HepG2 (cell line): ENCODE data around the gene L3MBTL1. TPM values are rescaled to one million over a fixed set of nuclear protein-coding genes. Genes with fewer than 3 reads are reported as not detected.

ENCODE experiments used
- ATAC-seq: fragments of 200-7000 bp; cut with Tn5 transposase; 3 replicates; pipeline ENCODE4 v1.9.1; 2020; ENCODE audit warnings: mild to moderate bottlenecking, moderate library complexity
- BruUV-seq: library from RNA; stranded (reverse); fragments of 400-500 nt; replicated peaks from 2 replicates; lab custom pipeline; 2021; lab: Mats Ljungman, UMichigan
- CTCF ChIA-PET: fragments of 300-600 bp; formaldehyde crosslinking; extraction: SDS; loops from one replicate; lab custom pipeline; 2021; ENCODE audit warnings: low total read pairs, inconsistent platforms, low intra/inter-chr PET ratio; lab: Yijun Ruan, JAX
- POLR2A ChIA-PET: fragments of 350-600 bp; sonication (Branson Sonifier 250); formaldehyde crosslinking; loops from one replicate; lab custom pipeline; 2020; ENCODE audit warnings: antibody characterized with exemption, inconsistent platforms; lab: Yijun Ruan, JAX
- DNase-seq: peaks from one replicate; pipeline ENCODE4 v3.0.0-alpha.2; 2015; ENCODE audit warnings: low spot score
- FAIRE-seq: peaks from 3 replicates; lab custom pipeline; 2011; peaks lifted over from hg19 to GRCh38; lab: Jason Lieb, UNC
- H2AFZ ChIP-seq: one replicate; pipeline ENCODE4 v1.6.1; 2011; ENCODE audit warnings: low read length, inconsistent platforms
- H3K27ac ChIP-seq: fragments of 300-600 bp; 3 replicates; pipeline ENCODE4 v1.8.0; 2011; ENCODE audit warnings: mixed run types, mild to moderate bottlenecking, mixed read lengths, low read length, inconsistent platforms; ENCODE audit not compliant: insufficient read depth; ENCODE audit errors: extremely low read length
- H3K27me3 ChIP-seq, 2 experiments: fragments of 200-600 bp in 1 of 2; 2 replicates in 1 of 2; 3 replicates in 1 of 2; pipeline versions ENCODE4 v1.6.0 to v1.8.0; 2011; ENCODE audit warnings: low read length in 2 of 2, mild to moderate bottlenecking in 2 of 2, moderate library complexity in 2 of 2, inconsistent platforms in 1 of 2; ENCODE audit not compliant: insufficient read depth in 2 of 2, control insufficient read depth in 1 of 2
- H3K36me3 ChIP-seq, 2 experiments: fragments of 200-600 bp in 1 of 2; replicated peaks in 1 of 2; 2 replicates in 1 of 2; 3 replicates in 1 of 2; pipeline versions ENCODE4 v1.5.1 to v1.8.0; 2011; ENCODE audit warnings: low read length in 2 of 2, inconsistent platforms in 1 of 2; ENCODE audit not compliant: insufficient read depth in 2 of 2, control insufficient read depth in 1 of 2
- H3K4me1 ChIP-seq: 2 replicates; pipeline ENCODE4 v1.5.1; 2012; ENCODE audit warnings: low read length, inconsistent platforms; ENCODE audit not compliant: insufficient read depth
- H3K4me2 ChIP-seq: 2 replicates; pipeline ENCODE4 v1.6.0; 2011; ENCODE audit warnings: low read depth, low read length, inconsistent platforms
- H3K4me3 ChIP-seq, 3 experiments: fragments of 200-600 bp in 1 of 3; sonication (generic), shearing (Covaris generic) in 1 of 3; replicated peaks in 1 of 3; 2 replicates each; pipeline ENCODE4 v1.5.1; 2011 to 2016; ENCODE audit warnings: low read length in 3 of 3, inconsistent platforms in 2 of 3, low read depth in 2 of 3, mild to moderate bottlenecking in 2 of 3, control low read depth in 1 of 3, mixed read lengths in 1 of 3; ENCODE audit not compliant: insufficient read depth in 1 of 3
- H3K79me2 ChIP-seq: one replicate; pipeline ENCODE4 v1.6.1; 2011; ENCODE audit warnings: low read length, inconsistent platforms; ENCODE audit not compliant: insufficient read depth
- H3K9ac ChIP-seq: 2 replicates; pipeline ENCODE4 v1.6.0; 2011; ENCODE audit warnings: mild to moderate bottlenecking, low read depth, low read length, inconsistent platforms; ENCODE audit not compliant: insufficient read depth
- H3K9me3 ChIP-seq: 2 replicates; pipeline ENCODE4 v1.5.1; 2012; ENCODE audit warnings: mild to moderate bottlenecking, low read length
- H4K20me1 ChIP-seq: 2 replicates; pipeline ENCODE4 v1.6.0; 2011; ENCODE audit warnings: inconsistent platforms, mild to moderate bottlenecking, low read length, moderate library complexity; ENCODE audit not compliant: insufficient read depth
- GATA4 ChIP-seq: sonication (generic); IDR thresholded peaks from 2 replicates; pipeline ENCODE4 v1.6.1; 2016; ENCODE audit warnings: antibody characterized with exemption, low read depth, borderline replicate concordance
- KDM2A ChIP-seq: sonication (generic); formaldehyde crosslinking; IDR thresholded peaks from 2 replicates; pipeline ENCODE4 v1.4.0; 2020; ENCODE audit warnings: low read depth, missing genetic modification reagents, borderline replicate concordance
- KDM5B ChIP-seq: sonication (generic); formaldehyde crosslinking; IDR thresholded peaks from 2 replicates; pipeline ENCODE4 v1.4.0; 2020; ENCODE audit warnings: missing genetic modification reagents, mild to moderate bottlenecking, borderline replicate concordance
- RORA ChIP-seq: sonication (generic); formaldehyde crosslinking; IDR thresholded peaks from 2 replicates; pipeline ENCODE4 v1.5.0; 2020; ENCODE audit warnings: mild to moderate bottlenecking, missing genetic modification reagents, moderate library complexity
- ZFP41 ChIP-seq: sonication (generic); formaldehyde crosslinking; IDR thresholded peaks from 2 replicates; pipeline ENCODE4 v1.4.0; 2020; ENCODE audit warnings: mild to moderate bottlenecking, missing genetic modification reagents, borderline replicate concordance
- ZNF530 ChIP-seq: sonication (generic); formaldehyde crosslinking; IDR thresholded peaks from 2 replicates; pipeline ENCODE4 v1.5.0; 2020; ENCODE audit warnings: low read depth, mild to moderate bottlenecking, missing genetic modification reagents
- ZNF749 ChIP-seq: sonication (generic); formaldehyde crosslinking; IDR thresholded peaks from 2 replicates; pipeline ENCODE4 v1.8.0; 2022; ENCODE audit warnings: mild to moderate bottlenecking, missing genetic modification reagents, moderate library complexity, borderline replicate concordance
- ZNF768 ChIP-seq: sonication (generic); formaldehyde crosslinking; IDR thresholded peaks from 2 replicates; pipeline ENCODE4 v1.4.0; 2020; ENCODE audit warnings: missing genetic modification reagents
- WGBS: methylation state at CpG from one replicate; pipeline ENCODE4 v1.1.6; 2017; ENCODE audit warnings: low lambda C conversion rate; 5-methylcytosine and 5-hydroxymethylcytosine counted together
- in situ Hi-C: cut with HindIII; loops from 2 replicates; pipeline ENCODE4 v1.10.0; 2017; ENCODE audit warnings: low pct_unique_long_range_greater_than_20kb; ENCODE audit not compliant: extremely low pct_ligation_motif_present
- intact Hi-C: fragments of 100-400 bp; cut with micrococcal nuclease; formaldehyde crosslinking; loops from one replicate; pipeline ENCODE4 v1.10.0; 2022; ENCODE audit not compliant: unreplicated experiment
- polyA plus RNA-seq, 8 experiments: library from polyadenylated mRNA; depleted of rRNA in 3 of 8; stranded (reverse) in 7 of 8; unstranded in 1 of 8; fragments of >200 nt; fragmentation: Illumina TruSeq in 4 of 8; extraction: Trizol in 4 of 8; gene quantifications; 2 replicates each; pipeline versions ENCODE4 v1.2.1 to v1.2.3, GENCODE V29; 2011 to 2016; ENCODE audit warnings: low read depth in 4 of 8, missing spikeins in 1 of 8, mixed read lengths in 1 of 8; ENCODE audit not compliant: insufficient read depth in 1 of 8
- total RNA-seq, 5 experiments: library from RNA; depleted of rRNA; stranded (reverse); fragments of >200 nt; fragmentation: Illumina TruSeq; extraction: Trizol; gene quantifications; 2 replicates each; pipeline ENCODE4 v1.2.3, GENCODE V29; 2016; ENCODE audit warnings: low read depth in 1 of 5
- TF ChIP-seq, protein P1 (sequence below): sonication (generic); formaldehyde crosslinking; IDR thresholded peaks from 2 replicates; pipeline ENCODE4 v1.4.0; 2020; ENCODE audit warnings: missing genetic modification reagents, borderline replicate concordance

Gene L3MBTL1
- total and polyA plus RNA-seq, 2 of the 13 experiments (the other 11 are each of a cell fraction or from before 2014, with no cell fraction given) = 9.0 to 17.8 TPM

GRCh38 chr20:43579861-43580793 lies 72.6 kb downstream of the L3MBTL1 start:
- Histone ChIP-seq H3K4me3 (no peak overlapping the region), H2AFZ (no peak overlapping the region), H3K4me1 (peaks cover 40% of the 10 kb centered on the region), H3K9me3 (no peaks in the 10 kb centered on the region), H3K36me3 (0 out of 5 replicates have a peak, but pooled peaks cover 0 to 6% of the 10 kb centered on the region in 2 experiments), H3K4me2 (no peak overlapping the region), H3K9ac (no peak overlapping the region)
- ATAC-seq (no peak), DNase-seq (no peak)
- WGBS = 79% methylated on average over 7 of the region's 7 CpGs
- in situ Hi-C loops = no loop called here
- ChIA-PET POLR2A (interaction anchor here (0.7 to 1.2 kb wide), 3 partner anchors 22 to 125 kb away, joined by 3 read pairs; partner anchors contain the start of gene SGK2), CTCF (no interaction called here)
- TF ChIP-seq KDM5B (CRISPR knock-in tag) = no peak
- TF ChIP-seq ZNF530 (CRISPR knock-in tag) = no peak
- no peak for TF ChIP-seq GATA4
- TF ChIP-seq ZFP41 (CRISPR knock-in tag) = no peak
- TF ChIP-seq ZNF768 (CRISPR knock-in tag) = no peak
- TF ChIP-seq RORA (CRISPR knock-in tag) = no peak
- TF ChIP-seq, protein P1, sequence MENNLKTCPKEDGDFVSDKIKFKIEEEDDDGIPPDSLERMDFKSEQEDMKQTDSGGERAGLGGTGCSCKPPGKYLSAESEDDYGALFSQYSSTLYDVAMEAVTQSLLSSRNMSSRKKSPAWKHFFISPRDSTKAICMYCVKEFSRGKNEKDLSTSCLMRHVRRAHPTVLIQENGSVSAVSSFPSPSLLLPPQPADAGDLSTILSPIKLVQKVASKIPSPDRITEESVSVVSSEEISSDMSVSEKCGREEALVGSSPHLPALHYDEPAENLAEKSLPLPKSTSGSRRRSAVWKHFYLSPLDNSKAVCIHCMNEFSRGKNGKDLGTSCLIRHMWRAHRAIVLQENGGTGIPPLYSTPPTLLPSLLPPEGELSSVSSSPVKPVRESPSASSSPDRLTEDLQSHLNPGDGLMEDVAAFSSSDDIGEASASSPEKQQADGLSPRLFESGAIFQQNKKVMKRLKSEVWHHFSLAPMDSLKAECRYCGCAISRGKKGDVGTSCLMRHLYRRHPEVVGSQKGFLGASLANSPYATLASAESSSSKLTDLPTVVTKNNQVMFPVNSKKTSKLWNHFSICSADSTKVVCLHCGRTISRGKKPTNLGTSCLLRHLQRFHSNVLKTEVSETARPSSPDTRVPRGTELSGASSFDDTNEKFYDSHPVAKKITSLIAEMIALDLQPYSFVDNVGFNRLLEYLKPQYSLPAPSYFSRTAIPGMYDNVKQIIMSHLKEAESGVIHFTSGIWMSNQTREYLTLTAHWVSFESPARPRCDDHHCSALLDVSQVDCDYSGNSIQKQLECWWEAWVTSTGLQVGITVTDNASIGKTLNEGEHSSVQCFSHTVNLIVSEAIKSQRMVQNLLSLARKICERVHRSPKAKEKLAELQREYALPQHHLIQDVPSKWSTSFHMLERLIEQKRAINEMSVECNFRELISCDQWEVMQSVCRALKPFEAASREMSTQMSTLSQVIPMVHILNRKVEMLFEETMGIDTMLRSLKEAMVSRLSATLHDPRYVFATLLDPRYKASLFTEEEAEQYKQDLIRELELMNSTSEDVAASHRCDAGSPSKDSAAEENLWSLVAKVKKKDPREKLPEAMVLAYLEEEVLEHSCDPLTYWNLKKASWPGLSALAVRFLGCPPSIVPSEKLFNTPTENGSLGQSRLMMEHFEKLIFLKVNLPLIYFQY (CRISPR knock-in tag) = no peak
- TF ChIP-seq KDM2A (CRISPR knock-in tag) = no peak
- no peak for TF ChIP-seq ZNF749 (CRISPR knock-in tag)
- TF ChIP-seq, all 625 proteins: peak for 0
- no peaks in the 10 kb centered on the region for H4K20me1 ChIP-seq
- BruUV-seq = no TSS peak
- no peak overlapping the region for H3K27ac ChIP-seq
- H3K27me3 ChIP-seq = no peaks in the 10 kb centered on the region
- intact Hi-C loops = no loop called here
- no peak for FAIRE-seq
- no peaks in the 10 kb centered on the region for H3K79me2 ChIP-seq
